ENCODE measurements around the gene TCF12. TPM values are rescaled to one million over a fixed set of nuclear protein-coding genes. Genes with fewer than 3 reads are reported as not detected.
"Not testable (repeated sequence)": the region's sequence is repeated elsewhere in the genome, so short reads cannot be mapped to it uniquely, and the experiment has no call there.

Gene TCF12
- total RNA-seq, 1 donor from 2014 or later: 123 TPM

GRCh38 chr15:57160823-57161560, 242.5 kb downstream of the TCF12 start:
- TF ChIP-seq, protein P1, sequence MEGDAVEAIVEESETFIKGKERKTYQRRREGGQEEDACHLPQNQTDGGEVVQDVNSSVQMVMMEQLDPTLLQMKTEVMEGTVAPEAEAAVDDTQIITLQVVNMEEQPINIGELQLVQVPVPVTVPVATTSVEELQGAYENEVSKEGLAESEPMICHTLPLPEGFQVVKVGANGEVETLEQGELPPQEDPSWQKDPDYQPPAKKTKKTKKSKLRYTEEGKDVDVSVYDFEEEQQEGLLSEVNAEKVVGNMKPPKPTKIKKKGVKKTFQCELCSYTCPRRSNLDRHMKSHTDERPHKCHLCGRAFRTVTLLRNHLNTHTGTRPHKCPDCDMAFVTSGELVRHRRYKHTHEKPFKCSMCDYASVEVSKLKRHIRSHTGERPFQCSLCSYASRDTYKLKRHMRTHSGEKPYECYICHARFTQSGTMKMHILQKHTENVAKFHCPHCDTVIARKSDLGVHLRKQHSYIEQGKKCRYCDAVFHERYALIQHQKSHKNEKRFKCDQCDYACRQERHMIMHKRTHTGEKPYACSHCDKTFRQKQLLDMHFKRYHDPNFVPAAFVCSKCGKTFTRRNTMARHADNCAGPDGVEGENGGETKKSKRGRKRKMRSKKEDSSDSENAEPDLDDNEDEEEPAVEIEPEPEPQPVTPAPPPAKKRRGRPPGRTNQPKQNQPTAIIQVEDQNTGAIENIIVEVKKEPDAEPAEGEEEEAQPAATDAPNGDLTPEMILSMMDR (IDR thresholded peaks at IDR 0.05; ENCODE audit: unreplicated experiment): no peak
- H3K4me1 Mint-ChIP-seq (ENCODE audit: unreplicated experiment): no peaks in the 10 kb centered on the region
- no peak overlapping the region for H3K4me3 Mint-ChIP-seq (ENCODE audit: unreplicated experiment)

DNA sequence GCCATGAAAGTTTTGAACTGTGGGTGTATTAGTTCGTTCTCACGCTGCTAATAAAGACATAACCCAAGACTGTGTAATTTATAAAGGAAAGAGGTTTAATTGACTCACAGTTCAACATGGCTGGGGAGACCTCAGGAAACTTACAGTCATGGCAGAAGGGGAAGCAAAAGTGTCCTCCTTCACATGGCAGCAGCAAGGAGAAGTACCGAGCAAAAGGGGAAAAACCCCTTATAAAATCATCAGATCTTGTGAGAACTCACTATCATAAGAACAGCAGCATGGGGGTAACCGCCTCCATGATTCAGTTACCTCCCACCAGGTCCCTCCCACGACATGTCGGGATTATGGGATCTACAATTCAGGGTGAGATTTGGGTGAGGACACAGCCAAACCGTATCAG, 245.8 kb downstream of the TCF12 start:
- H3K9me3 Mint-ChIP-seq (ENCODE audit: unreplicated experiment): not testable (repeated sequence)

More at GRCh38 chr15:57160823-57161560, 242.5 kb downstream of the TCF12 start:
- H3K36me3 Mint-ChIP-seq (ENCODE audit: low read depth, unreplicated experiment): no peaks in the 10 kb centered on the region
- no peaks in the 10 kb centered on the region for H3K9me3 Mint-ChIP-seq (ENCODE audit: unreplicated experiment)
- H3K27me3 Mint-ChIP-seq (ENCODE audit: unreplicated experiment): peaks cover 3% of the 10 kb centered on the region
- DNase-seq (ENCODE audit: low spot score): no peak
- H3K27ac Mint-ChIP-seq (ENCODE audit: unreplicated experiment): no peak overlapping the region

GRCh38 chr15:57165992-57166391, 247.5 kb downstream of the TCF12 start:
- no peaks in the 10 kb centered on the region for H3K9me3 Mint-ChIP-seq (ENCODE audit: unreplicated experiment)
- TF ChIP-seq, protein P1 (IDR thresholded peaks at IDR 0.05; ENCODE audit: unreplicated experiment): no peak
- H3K27me3 Mint-ChIP-seq (ENCODE audit: unreplicated experiment): no peaks in the 10 kb centered on the region
- H3K36me3 Mint-ChIP-seq (ENCODE audit: low read depth, unreplicated experiment): no peaks in the 10 kb centered on the region
- H3K27ac Mint-ChIP-seq (ENCODE audit: unreplicated experiment): no peak overlapping the region
- DNase-seq (ENCODE audit: low spot score): no peak
- H3K4me1 Mint-ChIP-seq (ENCODE audit: unreplicated experiment): peaks cover 3% of the 10 kb centered on the region
- H3K4me3 Mint-ChIP-seq (ENCODE audit: unreplicated experiment): no peak overlapping the region

More for the DNA sequence above, 245.8 kb downstream of the TCF12 start:
- not testable (repeated sequence) for H3K27ac Mint-ChIP-seq (ENCODE audit: unreplicated experiment); H3K4me3 Mint-ChIP-seq (ENCODE audit: unreplicated experiment); H3K4me1 Mint-ChIP-seq (ENCODE audit: unreplicated experiment); DNase-seq (ENCODE audit: low spot score); H3K36me3 Mint-ChIP-seq (ENCODE audit: low read depth, unreplicated experiment); H3K27me3 Mint-ChIP-seq (ENCODE audit: unreplicated experiment)

GRCh38 chr15:57167821-57168395, 249.5 kb downstream of the TCF12 start:
- H3K9me3 Mint-ChIP-seq (ENCODE audit: unreplicated experiment): no peaks in the 10 kb centered on the region
- H3K27ac Mint-ChIP-seq (ENCODE audit: unreplicated experiment): no peak overlapping the region
- no peaks in the 10 kb centered on the region for H3K36me3 Mint-ChIP-seq (ENCODE audit: low read depth, unreplicated experiment)
- TF ChIP-seq, protein P1 (IDR thresholded peaks at IDR 0.05; ENCODE audit: unreplicated experiment): no peak
- H3K4me3 Mint-ChIP-seq (ENCODE audit: unreplicated experiment): no peak overlapping the region
- DNase-seq (ENCODE audit: low spot score): no peak
- peaks cover 3% of the 10 kb centered on the region for H3K4me1 Mint-ChIP-seq (ENCODE audit: unreplicated experiment)
- no peaks in the 10 kb centered on the region for H3K27me3 Mint-ChIP-seq (ENCODE audit: unreplicated experiment)

GRCh38 chr15:57169643-57170042, 251.2 kb downstream of the TCF12 start:
- H3K4me1 Mint-ChIP-seq (ENCODE audit: unreplicated experiment): peaks cover 3% of the 10 kb centered on the region
- H3K27ac Mint-ChIP-seq (ENCODE audit: unreplicated experiment): no peak overlapping the region
- no peaks in the 10 kb centered on the region for H3K27me3 Mint-ChIP-seq (ENCODE audit: unreplicated experiment)
- no peaks in the 10 kb centered on the region for H3K9me3 Mint-ChIP-seq (ENCODE audit: unreplicated experiment)
- H3K36me3 Mint-ChIP-seq (ENCODE audit: low read depth, unreplicated experiment): no peaks in the 10 kb centered on the region
- H3K4me3 Mint-ChIP-seq (ENCODE audit: unreplicated experiment): no peak overlapping the region
- TF ChIP-seq, protein P1 (IDR thresholded peaks at IDR 0.05; ENCODE audit: unreplicated experiment): no peak
- no peak for DNase-seq (ENCODE audit: low spot score)
